GM18526 (cell line): Measurements from ENCODE around the gene CUEDC1.

ENCODE experiments used
- POLR2A ChIP-seq: IDR thresholded peaks from 3 replicates; pipeline ENCODE4 v1.6.1; 2011; ENCODE audit not compliant: insufficient read length; ENCODE audit errors: extremely low read depth

CUEDC1 gene

DNA sequence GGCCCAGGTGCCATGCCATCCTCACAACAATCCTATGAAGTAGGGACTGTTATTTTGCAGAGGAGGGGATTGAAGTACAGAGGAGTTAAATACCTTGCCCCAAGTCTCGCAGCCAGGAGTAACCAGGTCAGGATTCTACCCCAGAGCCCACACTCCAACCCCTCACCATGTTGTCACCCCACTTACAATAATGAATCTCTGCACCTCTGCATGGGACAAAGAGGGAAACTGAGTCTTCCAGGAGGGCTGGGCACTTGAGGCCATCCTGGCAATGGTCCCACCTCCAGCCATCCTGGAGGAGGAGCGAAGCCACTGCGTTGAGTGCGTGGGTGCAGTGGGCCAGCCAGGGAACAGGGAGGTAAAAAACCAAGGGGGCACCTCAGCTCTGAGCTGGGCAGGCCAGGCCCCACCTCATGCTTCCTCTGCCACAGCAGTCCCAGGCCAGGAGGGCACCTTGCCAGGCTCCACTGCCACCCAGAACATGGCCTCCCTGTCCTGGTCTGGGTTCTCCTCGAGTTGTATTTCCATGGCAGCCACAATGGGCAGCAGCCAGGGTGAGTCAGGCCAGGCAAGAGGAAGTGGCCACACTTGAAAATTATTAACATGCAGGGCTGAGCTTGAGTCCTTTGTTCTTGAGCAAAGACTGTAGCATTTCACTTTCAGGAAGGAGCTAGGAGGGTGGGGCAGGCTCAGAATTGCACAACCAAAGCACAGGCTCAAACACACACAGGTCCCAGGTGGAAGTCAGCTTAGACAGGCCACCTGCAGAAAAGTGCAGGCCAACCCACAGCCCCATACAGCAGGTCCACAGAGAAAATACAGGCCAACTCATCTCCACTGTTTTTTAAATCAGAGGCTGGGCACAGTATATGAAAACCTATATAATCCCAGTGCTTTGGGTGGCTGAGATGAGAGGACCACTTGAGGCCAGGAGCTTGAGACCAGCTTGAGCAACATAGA is 52.1 kb downstream of the CUEDC1 start:
- no peak for TF ChIP-seq POLR2A

DNA sequence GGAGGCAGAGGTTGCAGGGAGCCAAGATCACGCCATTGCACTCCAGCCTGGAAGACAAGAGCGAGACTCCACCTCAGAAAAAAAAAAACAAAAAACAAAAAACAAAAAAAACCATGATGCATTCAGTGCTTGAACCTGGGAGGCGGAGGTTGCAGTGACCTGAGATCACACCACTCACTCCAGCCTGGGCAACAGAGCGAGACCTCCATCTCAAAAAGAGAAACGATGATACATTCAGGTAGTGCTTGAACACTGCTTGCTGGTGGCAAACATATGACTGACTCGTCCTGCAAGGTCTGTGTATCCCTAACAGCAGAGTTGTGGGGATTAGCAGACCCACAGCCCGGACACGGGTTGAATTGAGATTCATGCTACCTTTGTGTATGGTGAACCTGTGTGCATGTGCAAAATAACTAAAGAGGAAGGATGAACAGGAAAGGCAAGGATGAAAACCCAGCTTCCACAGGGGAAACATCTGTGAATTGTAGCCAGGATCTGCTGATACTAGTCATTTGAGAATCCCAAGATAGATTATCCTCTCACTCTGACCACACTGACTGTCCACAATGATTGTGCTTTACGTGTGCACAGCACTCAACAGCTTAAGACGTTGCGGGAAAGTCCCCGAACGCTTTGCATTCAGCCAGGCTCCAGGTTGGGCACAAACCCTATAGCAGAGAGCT is 53.0 kb downstream of the CUEDC1 start:
- no peak for TF ChIP-seq POLR2A

DNA sequence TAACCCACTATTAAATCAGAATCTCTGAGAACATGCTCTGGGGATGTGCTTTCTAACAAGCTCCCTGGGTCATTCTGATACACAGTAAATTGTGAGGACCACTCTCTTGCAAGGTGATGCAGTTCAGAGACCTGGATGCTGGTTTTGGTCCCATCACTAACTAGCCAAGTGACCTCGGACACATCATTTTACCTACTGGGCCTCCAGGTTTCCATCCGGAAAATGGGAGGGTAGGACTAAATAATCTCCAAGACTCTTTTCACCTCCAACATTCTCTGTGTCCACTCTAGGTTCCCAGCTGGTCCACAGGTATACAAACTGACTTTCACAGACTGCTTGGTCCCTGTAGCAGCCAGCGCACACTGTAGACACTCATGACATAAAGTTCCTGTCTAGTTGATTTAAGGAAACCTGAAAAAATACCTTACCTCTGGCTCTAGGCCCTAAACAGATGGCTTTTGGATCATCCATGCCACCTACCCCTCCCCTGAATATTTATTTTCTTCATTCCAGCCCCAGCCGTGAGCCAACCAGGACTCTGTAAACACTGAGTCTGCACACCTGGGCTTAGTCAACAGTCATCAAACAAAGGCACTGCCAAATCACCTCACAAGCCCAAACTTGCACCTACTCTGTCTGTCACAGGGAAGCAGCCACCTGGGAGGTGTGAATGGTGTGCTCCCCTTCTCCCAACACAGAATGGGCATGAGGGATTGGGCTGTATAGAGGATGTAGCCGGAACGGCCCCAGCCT is 54.0 kb downstream of the CUEDC1 start:
- no peak for TF ChIP-seq POLR2A

DNA sequence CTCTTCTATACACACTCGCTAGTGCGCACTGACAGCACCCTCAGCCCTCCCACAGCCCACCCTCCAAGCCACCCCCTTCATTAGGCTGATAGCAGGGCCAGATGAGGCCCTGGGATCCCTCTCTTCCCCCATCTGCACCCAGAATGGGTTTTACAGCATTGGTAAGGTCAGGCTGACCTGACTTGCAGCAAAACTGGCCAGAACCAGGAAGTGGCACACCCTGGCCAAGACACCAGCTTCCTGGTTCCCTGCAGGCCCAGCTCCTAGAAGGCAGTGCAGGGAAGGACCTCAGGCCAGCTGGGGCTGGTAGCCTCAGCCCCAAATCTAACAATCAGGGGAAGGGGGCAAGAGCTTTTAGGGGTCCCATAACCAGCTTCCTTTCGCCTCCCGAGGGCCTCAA is 55.4 kb downstream of the CUEDC1 start:
- TF ChIP-seq POLR2A: no peak

DNA sequence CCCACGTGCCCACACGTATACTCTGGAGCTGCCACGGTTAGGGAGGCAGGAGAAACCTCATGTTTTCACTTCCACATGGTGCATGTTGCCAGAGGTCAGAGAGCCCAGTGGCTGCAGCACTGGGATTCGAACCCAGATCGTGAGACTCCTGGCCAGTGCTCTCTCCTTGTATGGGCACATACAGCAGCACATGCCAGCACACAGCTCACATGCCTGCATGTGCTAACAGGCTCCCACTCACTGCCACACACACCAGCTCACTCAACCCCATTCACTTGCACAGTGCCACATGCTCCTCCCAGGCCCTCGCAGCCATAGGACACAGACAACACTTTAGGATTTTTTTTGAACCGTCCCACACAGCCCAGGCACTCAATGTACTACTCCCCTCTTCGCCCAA is 55.8 kb downstream of the CUEDC1 start:
- TF ChIP-seq POLR2A: no peak

DNA sequence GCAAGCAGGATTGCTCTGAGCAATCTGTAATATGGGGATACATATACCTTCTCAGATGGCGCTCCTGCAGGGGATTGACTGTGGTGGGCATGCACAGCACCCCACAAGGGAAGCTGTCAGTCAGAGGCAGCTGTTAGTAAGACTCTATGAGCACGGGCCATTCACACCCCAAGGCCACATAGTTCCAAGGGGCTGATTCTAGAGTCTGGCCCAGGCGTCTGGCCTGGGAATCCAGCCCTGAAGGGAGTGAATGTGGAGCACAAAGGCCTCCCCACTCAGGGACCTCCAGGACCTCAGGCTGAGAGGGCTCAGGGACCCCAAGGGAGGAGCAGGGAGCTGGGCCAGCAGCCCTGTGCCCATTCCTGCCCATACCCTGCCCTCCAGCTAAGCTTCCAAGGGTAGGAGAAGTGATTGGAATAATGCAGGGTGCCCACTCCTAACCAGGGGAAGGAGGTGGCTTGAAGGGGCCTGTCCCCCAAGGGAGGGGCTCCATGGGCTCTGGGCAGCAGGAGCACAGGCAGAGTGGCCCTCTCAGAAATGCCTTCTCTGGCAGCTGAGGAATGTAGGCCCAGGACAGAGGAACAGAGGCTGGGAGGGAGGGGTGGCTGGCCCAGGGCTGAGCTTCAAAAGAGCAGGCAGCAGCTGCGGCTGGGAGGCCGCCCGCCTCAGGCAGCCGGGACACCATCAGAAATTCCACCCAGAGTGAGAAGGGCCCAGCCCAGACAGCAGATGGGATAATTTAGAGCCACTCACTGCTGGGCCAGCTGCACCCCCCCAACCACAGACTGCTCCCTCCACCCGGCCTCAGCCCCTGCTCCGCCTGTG is 56.5 kb downstream of the CUEDC1 start:
- TF ChIP-seq POLR2A: no peak

DNA sequence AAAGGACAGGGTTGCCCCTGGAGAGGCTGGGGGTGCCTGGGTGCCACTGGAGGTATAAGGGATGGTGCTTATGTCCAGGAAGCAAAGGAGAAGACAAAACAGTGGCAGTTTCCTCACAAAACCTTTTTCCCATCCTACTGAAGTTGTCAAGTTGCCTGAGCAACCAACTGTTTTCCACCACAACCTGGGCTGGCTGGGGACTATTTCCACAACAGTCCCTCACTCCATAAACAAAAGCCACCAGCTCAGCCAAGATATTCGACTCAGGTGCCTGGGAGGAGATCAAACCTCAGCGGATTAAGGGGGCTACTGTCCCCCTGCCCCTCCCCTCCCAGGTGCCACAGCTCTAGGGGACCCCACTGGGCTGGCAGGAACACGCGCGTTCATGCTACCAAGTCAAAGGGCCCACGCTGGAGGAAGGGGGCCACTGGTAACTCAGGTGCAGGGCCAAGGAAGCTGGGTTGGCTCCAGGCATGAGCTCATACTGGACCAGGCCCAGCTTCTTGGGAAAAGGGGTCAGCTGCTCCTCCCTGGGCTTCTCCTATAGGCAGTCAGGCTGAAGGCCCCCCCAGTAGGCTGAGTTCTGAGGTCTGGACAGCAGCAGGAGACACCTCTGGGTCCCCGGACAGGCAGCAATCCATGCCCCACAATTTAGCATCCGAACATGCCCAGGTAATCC is 59.7 kb downstream of the CUEDC1 start:
- no peak for TF ChIP-seq POLR2A

DNA sequence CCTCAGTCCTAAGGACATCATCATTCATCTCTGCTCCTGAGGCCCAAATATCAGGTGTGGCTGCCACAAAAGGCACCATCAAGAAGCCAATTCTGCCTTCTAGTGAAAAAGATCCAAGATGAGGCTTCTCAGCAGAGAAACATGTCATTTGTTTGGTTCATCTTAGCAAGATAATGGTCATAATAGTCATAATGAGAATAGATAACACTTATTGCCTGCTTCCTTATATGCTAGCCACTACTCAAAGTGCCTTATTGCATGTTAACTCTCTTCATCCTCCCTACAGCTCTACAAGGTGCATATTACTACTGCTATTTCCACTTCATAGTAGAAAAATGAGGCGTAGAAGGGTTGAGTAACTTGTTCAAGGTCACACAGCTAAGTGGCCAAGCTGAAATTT is 60.4 kb downstream of the CUEDC1 start:
- no peak for TF ChIP-seq POLR2A

DNA sequence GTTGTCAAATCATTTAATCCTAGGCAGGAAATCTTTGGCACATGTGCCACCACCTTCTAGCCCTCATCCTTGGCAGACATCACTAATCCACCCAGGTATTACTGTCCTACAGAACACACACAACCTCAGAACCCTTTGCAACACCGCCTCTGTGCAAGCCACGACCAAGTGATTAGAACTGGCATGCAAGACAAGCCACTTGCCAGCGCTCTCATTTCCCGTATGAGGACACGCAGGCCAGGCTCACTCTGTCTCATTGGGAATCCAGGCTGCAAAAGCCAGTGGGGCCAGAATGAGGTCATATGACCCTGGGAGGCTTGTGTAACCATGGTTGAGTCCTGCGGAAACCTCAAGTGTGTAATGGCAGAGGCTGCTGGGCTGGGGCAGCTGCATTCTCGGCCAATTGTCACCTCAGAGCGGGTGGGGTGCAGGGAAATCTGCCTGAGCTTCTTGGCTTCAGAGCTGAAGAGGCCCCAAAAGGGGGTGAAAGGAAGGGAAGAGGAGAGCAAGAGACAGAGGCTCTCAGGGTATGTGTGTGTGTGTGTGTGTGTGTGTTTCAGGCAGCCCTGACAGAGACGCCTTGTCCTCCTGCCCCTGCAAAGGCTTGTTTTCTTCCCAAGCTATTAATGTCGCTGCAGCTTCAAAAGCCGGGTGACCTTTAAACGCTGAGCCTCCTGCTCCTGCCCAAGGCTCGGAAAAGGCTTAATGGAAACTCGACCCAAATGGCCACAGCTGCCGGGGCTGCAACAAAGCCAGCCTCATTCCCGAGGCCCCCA is 62.2 kb downstream of the CUEDC1 start:
- no peak for TF ChIP-seq POLR2A

DNA sequence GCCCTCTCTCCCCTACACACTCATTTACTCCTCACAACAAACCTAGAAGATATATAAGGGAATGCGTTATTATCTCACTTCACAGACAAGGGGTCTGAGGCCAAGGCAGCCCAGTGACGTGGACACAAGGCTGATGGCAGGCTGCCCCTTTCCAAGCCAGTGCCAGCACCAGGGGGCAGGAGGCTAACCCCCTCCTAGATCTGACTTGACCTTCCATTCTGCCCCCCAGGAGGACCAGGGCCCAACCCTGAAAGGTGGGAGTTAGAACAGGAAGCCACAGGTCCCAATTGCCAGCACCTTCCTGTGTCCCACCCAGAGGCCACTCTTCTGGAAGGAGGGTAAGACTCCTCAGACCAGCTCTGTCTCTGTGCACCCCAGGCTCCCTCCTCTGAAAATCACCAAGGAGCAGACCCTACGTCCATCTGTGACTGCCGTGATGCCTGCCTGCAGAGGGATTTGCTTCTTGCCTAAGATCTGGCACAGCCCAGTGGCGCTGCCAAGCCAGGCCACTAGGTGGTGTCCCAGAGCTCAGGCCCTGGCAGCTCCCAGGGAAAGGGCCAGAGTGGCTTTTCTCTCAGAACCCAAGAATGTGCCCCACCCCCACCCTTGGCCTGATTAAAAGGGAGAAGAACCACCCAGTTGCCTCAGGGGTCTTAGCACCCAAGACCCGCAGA is 62.9 kb downstream of the CUEDC1 start:
- TF ChIP-seq POLR2A: no peak

DNA sequence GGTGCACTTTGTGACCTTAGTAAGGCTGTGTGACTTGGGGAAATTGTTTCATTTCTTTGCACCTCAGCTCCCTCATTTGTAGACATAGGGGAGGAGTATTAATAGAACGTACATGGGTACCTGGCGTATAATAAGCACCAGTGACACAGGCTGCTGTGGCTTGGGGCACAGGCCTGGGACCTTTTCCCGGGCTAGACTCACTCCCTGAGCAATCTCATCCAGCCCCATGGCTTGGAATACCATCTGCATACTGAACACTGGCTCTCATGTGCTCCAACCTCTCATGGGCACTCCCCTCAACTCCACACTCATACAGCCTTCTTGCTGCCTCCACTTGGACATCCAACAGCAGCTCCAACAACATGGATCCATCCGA is 64.4 kb downstream of the CUEDC1 start:
- TF ChIP-seq POLR2A: no peak

DNA sequence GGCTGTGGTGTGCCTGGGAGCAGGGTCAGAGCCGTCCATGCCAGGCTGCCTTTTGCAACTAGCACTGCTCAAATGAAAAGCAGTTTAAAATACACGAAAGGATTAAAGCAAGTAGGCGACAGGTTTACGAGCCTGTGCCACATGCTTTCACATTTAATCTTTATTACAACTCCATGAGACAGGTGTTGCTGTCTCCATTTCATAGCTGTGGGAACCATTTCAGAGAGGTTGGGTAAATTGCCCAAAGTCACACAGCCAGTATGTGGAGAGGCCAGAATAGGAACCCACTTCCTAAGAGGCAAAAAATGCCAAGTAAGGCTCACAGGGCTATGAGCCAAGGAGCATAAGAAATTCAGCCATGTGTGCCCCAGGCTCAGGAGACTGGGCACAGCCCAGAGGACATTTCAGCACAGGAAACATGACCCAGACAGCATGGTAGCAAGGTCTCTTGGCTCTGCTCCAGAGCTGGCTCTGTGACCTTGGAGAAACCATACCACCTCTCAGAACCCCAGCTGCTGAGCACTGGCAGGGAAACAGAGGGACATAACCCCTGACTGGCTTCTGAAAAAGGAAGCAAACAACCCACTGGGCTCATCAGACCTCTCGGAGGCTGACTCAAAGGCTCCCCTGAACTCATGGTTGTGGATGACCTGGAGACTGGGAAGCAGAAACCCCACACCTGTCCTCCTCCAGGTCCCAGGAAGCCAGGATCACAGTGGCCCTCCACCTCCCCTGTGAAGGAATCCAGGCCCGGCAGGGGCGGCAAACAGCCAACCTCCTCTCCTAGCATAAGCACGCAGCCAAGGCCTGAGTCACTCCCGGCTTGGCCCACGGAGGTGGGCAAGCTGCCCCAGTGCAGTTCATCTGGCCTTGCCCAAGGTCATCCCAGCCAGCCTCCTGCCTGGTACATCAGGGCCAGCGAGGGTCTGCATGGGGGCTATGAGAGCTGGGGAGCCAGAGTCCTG is 65.0 kb downstream of the CUEDC1 start:
- no peak for TF ChIP-seq POLR2A
